Peyer's patch (tissue), 4 donors: Measurements from ENCODE around the gene ERO1B.

Experiments
- CTCF ChIP-seq, 6 experiments: fragments of 450-650 bp in 4 of 6; fragments of 200-600 bp in 2 of 6; sonication (generic) in 1 of 6; IDR thresholded peaks; one replicate each; pipeline ENCODE4 v1.5.1; 2017 to 2019; ENCODE audit warnings: antibody characterized with exemption in 6 of 6, mild to moderate bottlenecking in 3 of 6, moderate library complexity in 1 of 6
- POLR2A ChIP-seq, 2 donors: fragments of 450-650 bp; IDR thresholded peaks; one replicate each; pipeline ENCODE4 v1.5.1; 2017; ENCODE audit warnings: antibody characterized with exemption in 2 of 2, mild to moderate bottlenecking in 2 of 2, moderate library complexity in 2 of 2

- no peak for TF ChIP-seq CTCF (IDR thresholded peaks at IDR 0.05)
- TF ChIP-seq POLR2A (IDR thresholded peaks at IDR 0.05) = no peak
These were observed 961 bp upstream of the ERO1B start for GRCh38 chr1:236282719-236283118.
